HG03520 (cell line): ENCODE data around the gene ST8SIA1.
"Not testable (repeated sequence)": the region's sequence is repeated elsewhere in the genome, so short reads cannot be mapped to it uniquely, and the experiment has no call there.

Experiments used
- ATAC-seq: cut with Tn5 transposase; IDR thresholded peaks from one replicate; pipeline ENCODE4 v1.9.1; 2021; ENCODE audit warnings: mild to moderate bottlenecking, moderate library complexity; ENCODE audit not compliant: unreplicated experiment

The ST8SIA1 gene

GRCh38 chr12:22334410-22335100 lies at the start of gene ST8SIA1:
ST8SIA1 (minus strand) TSS chr12:22334707; CDS start chr12:22334232, 475 bp downstream.
- ATAC-seq, result peak; percentile 6

GRCh38 chr12:22380031-22380430 lies 45.5 kb upstream of the ST8SIA1 start:
- no peak for ATAC-seq

- no peak for ATAC-seq
Measured at GRCh38 chr12:22377731-22378496, 43.4 kb upstream of the ST8SIA1 start.

- ATAC-seq, result not testable (repeated sequence)
Measured at GRCh38 chr12:22376596-22377150, 42.2 kb upstream of the ST8SIA1 start.

GRCh38 chr12:22374508-22374907 lies 40.0 kb upstream of the ST8SIA1 start:
- ATAC-seq, result no peak

- no peak for ATAC-seq
Measured at GRCh38 chr12:22372277-22372837, 37.9 kb upstream of the ST8SIA1 start.

GRCh38 chr12:22366181-22366580 lies 31.7 kb upstream of the ST8SIA1 start:
- ATAC-seq, result no peak

- ATAC-seq, result no peak
Measured at GRCh38 chr12:22361785-22362184, 27.3 kb upstream of the ST8SIA1 start.

GRCh38 chr12:22360774-22361173 lies 26.3 kb upstream of the ST8SIA1 start:
- ATAC-seq, result no peak

GRCh38 chr12:22357531-22357930 lies 23.0 kb upstream of the ST8SIA1 start:
- ATAC-seq, result no peak

- ATAC-seq, result no peak
Measured at GRCh38 chr12:22356231-22356630, 21.7 kb upstream of the ST8SIA1 start.

GRCh38 chr12:22355011-22355580 lies 20.6 kb upstream of the ST8SIA1 start:
- no peak for ATAC-seq

- ATAC-seq, result no peak
Measured at GRCh38 chr12:22353615-22354325, 19.3 kb upstream of the ST8SIA1 start.

- ATAC-seq, result no peak
Measured at GRCh38 chr12:22350886-22351285, 16.4 kb upstream of the ST8SIA1 start.

GRCh38 chr12:22348208-22348607 lies 13.7 kb upstream of the ST8SIA1 start:
- ATAC-seq, result no peak

GRCh38 chr12:22340143-22340542 lies 5.6 kb upstream of the ST8SIA1 start:
- no peak for ATAC-seq

- no peak for ATAC-seq
Measured at GRCh38 chr12:22339691-22340090, 5.2 kb upstream of the ST8SIA1 start.

- ATAC-seq, result no peak
Measured at GRCh38 chr12:22335794-22336166, 1.3 kb upstream of the ST8SIA1 start.

GRCh38 chr12:22333713-22334409 lies 646 bp downstream of the ST8SIA1 start:
- no peak for ATAC-seq

- ATAC-seq, result no peak
Measured at GRCh38 chr12:22333186-22333712, 1.3 kb downstream of the ST8SIA1 start.
